ENCODE measurements around the gene LPIN1. TPM values are rescaled to one million over a fixed set of nuclear protein-coding genes. Genes with fewer than 3 reads are reported as not detected.

Gene LPIN1
- total RNA-seq, 4 donors from 2014 or later, result 55.2 to 77.0 (median 72.8) TPM

GRCh38 chr2:11766016-11766415 is 19.6 kb downstream of the LPIN1 start:
- intact Hi-C loops (cut with DNase I), result no loop called here
- Histone ChIP-seq H3K4me1 (peaks cover 10 to 21% (median 12%) of the 10 kb centered on the region in 4 donors), H3K36me3 (peaks cover 28 to 69% (median 54%) of the 10 kb centered on the region in 4 donors), H3K4me3 (no peak overlapping the region), H3K27me3 (no peaks in the 10 kb centered on the region), H3K9me3 (no peaks in the 10 kb centered on the region), H3K27ac (replicated peaks in 1 of 4) (no peak overlapping the region)
- DNase-seq (ENCODE audit: extremely low spot score), result no peak
- TF ChIP-seq POLR2A (IDR thresholded peaks at IDR 0.05; ENCODE audit: low read depth) (no peak), CTCF (IDR thresholded peaks at IDR 0.05) (no peak), EP300 (IDR thresholded peaks at IDR 0.05) (no peak), POLR2AphosphoS5 (IDR thresholded peaks at IDR 0.05) (no peak)
- 95% methylated on average over 5 of the region's 5 CpGs for WGBS

DNA sequence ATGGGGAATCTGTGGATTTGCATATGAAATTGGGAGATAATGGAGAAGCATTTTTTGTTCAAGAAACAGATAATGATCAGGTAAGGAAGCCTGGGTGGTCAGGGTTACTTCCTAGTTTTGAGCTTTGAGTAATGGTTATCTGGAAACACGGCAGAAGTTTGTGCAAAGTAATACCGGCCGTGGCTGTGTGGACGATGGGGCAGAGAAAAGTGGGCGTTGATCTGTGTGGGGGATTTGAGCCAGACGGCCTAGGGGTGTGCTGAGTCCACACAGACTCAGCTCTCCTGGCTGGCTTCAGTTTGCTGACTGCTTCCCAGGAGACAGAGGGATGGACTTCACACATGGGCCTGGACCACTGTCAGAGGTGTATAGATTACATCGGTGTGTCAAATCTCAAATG is 21.3 kb downstream of the LPIN1 start:
- intact Hi-C loops (cut with DNase I), result no loop called here
- 94% methylated on average over 7 of the region's 7 CpGs for WGBS
- Histone ChIP-seq H3K36me3 (peaks cover 37 to 78% (median 65%) of the 10 kb centered on the region in 4 donors), H3K27me3 (no peaks in the 10 kb centered on the region), H3K27ac (replicated peaks in 1 of 4) (no peak overlapping the region), H3K4me3 (no peak overlapping the region), H3K4me1 (peaks cover 10 to 25% (median 14%) of the 10 kb centered on the region in 4 donors), H3K9me3 (no peaks in the 10 kb centered on the region)
- no peak for DNase-seq (ENCODE audit: extremely low spot score)
- TF ChIP-seq POLR2AphosphoS5 (IDR thresholded peaks at IDR 0.05), result no peak
- no peak for TF ChIP-seq POLR2A (IDR thresholded peaks at IDR 0.05; ENCODE audit: low read depth)
- TF ChIP-seq CTCF (IDR thresholded peaks at IDR 0.05), result no peak
- no peak for TF ChIP-seq EP300 (IDR thresholded peaks at IDR 0.05)

DNA sequence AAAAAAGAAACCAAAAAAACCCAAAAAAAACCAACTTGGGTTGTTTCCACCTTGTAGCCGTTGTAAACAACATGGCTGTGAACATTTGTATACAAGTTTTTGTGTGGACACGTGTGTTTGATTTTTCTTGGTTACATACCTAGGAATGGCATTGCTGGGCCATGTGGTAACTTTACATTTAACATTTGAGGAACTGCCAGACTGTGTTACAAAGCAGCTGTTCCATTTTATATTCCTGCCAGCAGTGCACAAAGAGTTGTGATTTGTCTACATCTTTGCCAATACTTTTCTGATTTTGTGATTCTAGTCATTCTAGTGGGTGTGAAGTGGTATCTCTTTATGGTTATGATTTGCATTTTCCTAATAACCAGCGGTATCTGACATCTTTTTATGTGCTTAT is 22.5 kb downstream of the LPIN1 start:
- peaks cover 10 to 17% (median 13%) of the 10 kb centered on the region in 4 donors for H3K4me1 ChIP-seq
- TF ChIP-seq CTCF (IDR thresholded peaks at IDR 0.05) (no peak), POLR2A (IDR thresholded peaks at IDR 0.05; ENCODE audit: low read depth) (no peak), POLR2AphosphoS5 (IDR thresholded peaks at IDR 0.05) (no peak), EP300 (IDR thresholded peaks at IDR 0.05) (no peak)
- WGBS, result 72% methylated on average over 3 of the region's 3 CpGs
- H3K27ac ChIP-seq (replicated peaks in 1 of 4), result no peak overlapping the region
- no peaks in the 10 kb centered on the region for H3K27me3 ChIP-seq
- DNase-seq (ENCODE audit: extremely low spot score), result no peak
- intact Hi-C loops (cut with DNase I), result no loop called here
- H3K9me3 ChIP-seq, result no peaks in the 10 kb centered on the region
- peaks cover 42 to 82% (median 73%) of the 10 kb centered on the region in 4 donors for H3K36me3 ChIP-seq
- H3K4me3 ChIP-seq, result no peak overlapping the region

GRCh38 chr2:11769516-11769915 is 23.1 kb downstream of the LPIN1 start:
- intact Hi-C loops (cut with DNase I), result no loop called here
- TF ChIP-seq POLR2A (IDR thresholded peaks at IDR 0.05; ENCODE audit: low read depth), result no peak
- no peak for TF ChIP-seq CTCF (IDR thresholded peaks at IDR 0.05)
- TF ChIP-seq EP300 (IDR thresholded peaks at IDR 0.05), result no peak
- TF ChIP-seq POLR2AphosphoS5 (IDR thresholded peaks at IDR 0.05), result no peak
- WGBS, result 74% methylated on average over 3 of the region's 3 CpGs
- Histone ChIP-seq H3K27ac (replicated peaks in 1 of 4) (no peak overlapping the region), H3K27me3 (no peaks in the 10 kb centered on the region), H3K4me3 (no peak overlapping the region), H3K9me3 (no peaks in the 10 kb centered on the region), H3K36me3 (peaks cover 45 to 88% (median 78%) of the 10 kb centered on the region in 4 donors), H3K4me1 (peaks cover 4 to 11% (median 8%) of the 10 kb centered on the region in 4 donors)
- no peak for DNase-seq (ENCODE audit: extremely low spot score)

Data from esophagus muscularis mucosa (tissue), 4 donors.